HG03066 (cell line): Measurements from ENCODE around the gene BLVRB.

Experiments
- ATAC-seq: cut with Tn5 transposase; IDR thresholded peaks from one replicate; pipeline ENCODE4 v1.9.1; 2021; ENCODE audit warnings: low read depth; ENCODE audit not compliant: unreplicated experiment

The BLVRB gene

GRCh38 chr19:40424637-40425449, 40.7 kb downstream of the BLVRB start:
- peak; percentile 10 for ATAC-seq

GRCh38 chr19:40423938-40424337, 41.6 kb downstream of the BLVRB start:
- ATAC-seq = no peak

- ATAC-seq = no peak
These were observed 42.6 kb downstream of the BLVRB start for GRCh38 chr19:40422748-40423566.

DNA sequence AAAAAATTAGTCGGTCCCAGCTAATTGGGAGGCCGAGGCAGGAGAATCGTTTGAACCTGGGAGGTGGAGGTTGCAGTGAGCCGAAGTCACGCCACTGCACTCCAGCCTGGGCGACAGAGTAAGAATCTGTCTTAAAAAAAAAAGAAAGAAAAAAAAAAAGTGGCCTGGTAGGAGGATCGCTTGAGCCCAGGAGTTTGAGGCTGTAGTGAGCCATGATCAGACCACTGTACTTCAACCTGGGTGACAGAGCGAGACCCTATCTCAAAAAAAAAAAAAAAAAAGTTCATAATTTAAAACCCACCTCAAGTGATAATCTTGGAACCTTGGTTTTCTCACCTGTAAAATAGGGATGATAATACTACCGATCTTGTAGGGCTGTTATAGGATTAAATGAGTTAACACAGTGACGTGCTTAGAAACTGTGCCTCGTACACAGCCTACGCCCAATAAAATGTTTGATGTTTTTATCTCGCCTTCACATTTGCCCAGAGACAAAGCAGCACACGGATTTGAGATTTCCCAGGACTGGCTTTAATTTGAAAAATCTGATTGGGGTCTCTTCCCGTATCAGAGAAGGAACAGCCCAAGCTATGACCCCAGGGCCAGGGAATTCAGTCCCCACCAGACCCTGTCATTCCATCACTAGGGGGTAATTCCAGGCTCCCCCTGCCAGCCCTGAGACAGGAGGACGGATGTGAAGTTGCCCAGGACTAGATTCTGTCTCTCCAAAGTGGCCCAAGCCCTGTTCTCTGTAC, 43.4 kb downstream of the BLVRB start:
- ATAC-seq = no peak

- no peak for ATAC-seq
These were observed 44.5 kb downstream of the BLVRB start for GRCh38 chr19:40420766-40421765.

DNA sequence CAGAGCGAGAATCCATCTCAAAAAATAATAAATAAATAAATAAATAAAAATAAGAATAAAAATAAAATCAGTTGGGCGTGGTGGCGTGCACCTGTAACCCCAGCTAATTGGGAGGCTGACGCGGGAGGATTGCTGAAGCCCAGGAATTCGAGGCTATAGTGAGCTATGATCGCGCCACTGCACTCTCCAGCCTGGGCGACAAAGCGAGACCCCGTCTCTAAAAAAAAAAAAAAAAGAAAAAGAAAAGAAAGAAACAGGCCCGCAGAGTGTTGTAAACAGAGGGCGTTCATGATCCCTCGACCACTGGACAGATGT, 45.1 kb downstream of the BLVRB start:
- no peak for ATAC-seq

- no peak for ATAC-seq
These were observed 45.8 kb downstream of the BLVRB start for GRCh38 chr19:40419780-40420179.

DNA sequence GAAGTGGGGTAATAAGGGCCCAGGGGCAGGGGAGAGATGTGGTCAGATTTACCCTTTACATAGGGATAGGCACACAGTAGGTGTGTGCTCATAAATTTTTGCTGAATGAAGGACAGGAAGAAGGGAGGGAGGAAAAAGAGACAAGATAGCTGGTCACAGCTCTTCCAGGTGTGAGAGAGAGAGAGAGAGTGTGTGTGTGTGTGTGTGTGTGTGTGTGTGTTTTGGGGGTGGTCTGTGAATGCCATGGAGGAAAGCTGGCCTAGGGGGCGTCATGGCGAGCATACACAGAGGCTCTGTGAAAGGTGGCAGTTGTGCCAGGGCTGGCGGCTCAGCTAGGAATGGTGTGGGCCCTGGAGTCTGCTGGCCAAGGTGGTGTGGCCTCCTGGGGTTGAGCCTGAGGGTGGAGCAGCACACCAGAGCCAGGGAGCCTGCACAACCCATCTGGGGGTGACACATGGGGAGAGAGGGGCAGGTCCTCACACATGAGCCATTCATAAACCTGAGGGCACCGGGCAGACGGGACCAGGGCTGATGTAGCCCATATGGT, 46.4 kb downstream of the BLVRB start:
- no peak for ATAC-seq

- ATAC-seq = no peak
These were observed 47.5 kb downstream of the BLVRB start for GRCh38 chr19:40418040-40418439.

- ATAC-seq = no peak
These were observed 47.9 kb downstream of the BLVRB start for GRCh38 chr19:40417643-40417981.

GRCh38 chr19:40416918-40417642, 48.5 kb downstream of the BLVRB start:
- ATAC-seq = no peak

DNA sequence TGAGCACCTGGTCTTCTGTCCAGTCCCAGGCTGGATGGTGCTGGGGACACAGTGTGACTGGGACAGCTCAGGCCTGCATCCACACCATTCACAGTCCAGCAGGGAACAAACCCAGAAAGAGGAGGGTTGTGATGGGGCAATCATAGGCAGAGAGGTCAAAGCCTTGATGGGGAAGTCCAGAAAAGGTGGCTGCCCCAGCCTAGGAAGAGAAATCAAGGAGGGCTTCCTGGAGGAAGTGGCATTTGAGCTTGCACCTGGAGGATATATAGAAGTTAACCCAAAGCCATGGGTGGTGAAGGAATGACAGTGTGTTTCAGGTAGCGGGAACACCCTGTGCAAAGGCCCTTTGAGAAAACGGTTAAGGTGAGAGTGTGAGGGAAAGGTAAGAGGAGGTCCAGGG, 49.8 kb downstream of the BLVRB start:
- no peak for ATAC-seq

GRCh38 chr19:40414542-40415535, 50.7 kb downstream of the BLVRB start:
- ATAC-seq = no peak

DNA sequence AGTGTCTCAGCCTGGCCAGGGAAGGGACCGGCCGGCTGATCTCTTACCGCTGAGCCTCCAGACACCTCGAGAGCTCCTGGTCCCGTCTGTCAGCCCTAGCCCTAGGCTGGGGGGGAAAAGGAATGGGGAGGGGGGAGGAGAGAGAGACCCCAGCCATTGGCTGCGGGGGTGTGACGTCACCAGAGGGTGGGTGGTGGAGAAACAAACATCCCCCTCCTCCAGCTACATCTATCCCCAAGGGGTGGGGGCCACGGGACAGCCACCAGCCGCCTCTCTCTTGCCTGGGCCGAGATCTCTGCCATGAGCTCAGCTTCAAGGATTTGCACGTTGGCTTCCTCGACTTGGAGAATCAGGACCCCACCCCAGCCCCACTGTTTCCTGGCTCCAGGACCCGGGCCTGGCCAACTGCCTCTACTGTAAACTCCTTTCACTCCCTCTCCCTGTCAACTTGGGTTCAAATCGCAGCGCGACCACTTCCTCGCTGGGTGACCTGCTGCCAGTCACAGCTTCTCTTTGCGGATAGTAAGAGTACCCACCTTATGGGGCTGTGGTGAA, 52.2 kb downstream of the BLVRB start, which contains the start of gene PRX:
Gene PRX, minus strand, starts transcription at position 88 of the 555 bp plus-strand sequence. CDS start 5,446 bp downstream, outside the sequence.
- no peak for ATAC-seq

DNA sequence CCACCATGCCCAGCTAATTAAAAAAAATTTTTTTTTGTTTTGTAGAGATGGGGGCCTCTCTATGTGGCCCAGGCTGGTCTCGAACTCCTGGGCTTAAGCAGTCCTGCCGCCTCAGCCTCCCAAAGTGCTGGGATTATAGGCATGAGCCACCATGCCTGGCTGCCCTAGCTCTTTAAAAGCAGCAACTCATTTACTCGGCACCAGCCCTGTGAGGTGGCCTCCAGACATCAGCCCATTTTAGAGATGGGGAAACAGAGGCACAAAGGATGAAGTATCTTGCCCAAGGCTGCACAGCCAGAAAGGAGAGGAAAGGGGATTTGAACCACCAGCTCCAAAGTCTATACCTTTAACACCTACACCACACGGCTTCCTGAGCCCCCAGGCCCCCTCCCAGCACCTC, 52.7 kb downstream of the BLVRB start:
- ATAC-seq = no peak

DNA sequence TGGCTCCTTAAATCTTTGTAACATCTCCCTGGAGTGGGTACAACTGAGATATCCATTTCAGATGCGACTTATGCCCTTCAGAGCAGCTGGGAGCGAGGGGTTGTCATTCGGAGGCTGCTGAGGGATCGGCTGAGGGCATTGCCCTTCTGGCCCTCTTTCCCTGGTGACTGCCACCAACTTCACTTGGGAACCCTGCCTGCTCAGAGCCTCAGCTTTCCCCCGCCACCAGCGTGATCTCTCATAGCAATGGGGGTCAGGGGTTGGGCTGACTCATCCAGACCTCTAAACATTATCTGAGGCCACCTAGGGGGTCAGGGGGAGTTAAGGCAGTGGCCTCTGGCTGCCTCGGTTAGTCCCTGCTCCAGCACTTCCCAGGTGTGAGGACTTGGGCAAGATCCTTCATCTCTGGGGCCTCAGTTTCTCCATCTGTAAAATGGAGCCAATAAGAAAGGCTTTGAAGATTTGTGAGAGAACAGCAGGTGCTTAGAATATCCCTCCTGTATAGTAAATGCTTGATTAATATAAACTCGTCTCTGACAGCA, 53.5 kb downstream of the BLVRB start:
- ATAC-seq = no peak

DNA sequence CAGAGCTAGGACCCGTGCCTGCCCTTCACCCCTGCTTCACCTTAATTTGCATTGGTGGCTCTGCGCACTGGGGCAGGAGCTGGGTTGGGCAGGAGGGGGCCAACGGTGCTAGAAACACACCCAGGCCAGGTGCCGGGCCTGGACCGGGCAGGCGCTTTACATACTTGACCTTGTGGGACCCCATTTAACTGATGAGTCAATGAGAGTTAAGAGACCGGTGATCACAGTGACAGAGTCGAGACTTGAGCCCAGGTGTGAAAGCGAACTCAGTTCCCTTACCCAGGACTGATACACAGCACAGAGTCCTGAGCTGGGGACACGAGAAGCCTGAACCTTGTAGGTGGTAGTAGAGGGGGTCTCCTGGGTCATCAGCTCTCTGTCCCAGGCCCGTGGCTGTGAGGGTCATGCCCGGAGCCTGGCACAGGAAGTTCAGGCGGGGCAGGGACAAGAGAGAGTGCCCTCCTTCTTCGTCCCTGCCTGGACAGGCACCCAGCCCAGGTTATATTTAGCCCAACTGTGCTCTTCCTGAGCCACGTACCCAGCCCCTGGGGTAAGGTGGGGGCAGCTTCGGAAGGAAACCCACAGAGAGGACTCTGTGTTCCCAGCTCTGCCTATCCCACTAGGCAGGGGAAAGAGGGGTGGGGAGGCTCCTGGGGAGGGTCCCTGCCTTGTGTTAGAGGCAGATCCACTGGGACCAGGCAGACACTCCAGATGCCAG, 54.3 kb downstream of the BLVRB start:
- no peak for ATAC-seq
